Activated gamma-delta T cell treated with anti-CD3 and anti-CD28 coated beads, Interleukin-2, amount 50 U/mL, for 16 hours (primary cell): ENCODE measurements around the gene MAGEB3.

ENCODE experiments used
- DNase-seq: peaks from one replicate; pipeline ENCODE4 v3.0.0-alpha.2; 2020; ENCODE audit warnings: low read depth

Gene MAGEB3

DNA sequence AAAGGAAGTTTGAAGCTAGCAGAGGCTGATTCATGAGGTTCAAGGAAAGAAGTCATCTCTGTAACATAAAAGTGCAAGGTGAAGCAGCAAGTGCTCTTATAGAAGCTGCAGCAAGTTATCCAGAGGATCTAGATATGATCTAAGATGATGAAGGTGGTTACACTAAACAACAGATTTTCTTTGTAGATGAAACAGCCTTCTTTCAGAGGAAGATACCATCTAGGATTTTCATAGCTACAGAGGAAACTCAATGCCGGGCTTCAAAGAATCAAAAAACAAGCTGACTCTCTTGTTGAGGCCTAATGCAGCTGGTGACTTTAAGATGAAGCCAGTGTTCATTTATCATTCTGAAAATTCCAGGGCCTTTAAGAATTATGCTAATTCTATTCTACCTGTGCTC is 50.0 kb downstream of the MAGEB3 start:
- DNase-seq, result no peak

DNA sequence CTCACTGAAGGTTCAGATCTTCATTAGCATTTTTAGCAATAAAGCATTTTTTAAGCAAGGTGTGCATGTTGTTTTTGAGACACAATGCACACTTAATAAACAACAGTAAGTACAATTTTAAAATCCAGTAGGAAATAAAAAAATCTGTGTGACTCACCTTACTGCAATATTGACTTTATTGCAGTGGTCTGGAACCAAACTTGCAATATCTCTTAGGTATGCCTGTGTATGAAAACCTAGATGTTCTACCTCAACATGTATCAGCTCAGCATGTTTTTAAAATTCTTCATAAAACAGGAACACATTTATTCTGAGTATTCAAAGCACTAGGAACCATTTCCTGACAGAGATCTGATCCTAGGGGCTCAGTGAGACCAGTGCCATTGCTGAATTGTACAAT is 52.1 kb downstream of the MAGEB3 start:
- no peak for DNase-seq

DNA sequence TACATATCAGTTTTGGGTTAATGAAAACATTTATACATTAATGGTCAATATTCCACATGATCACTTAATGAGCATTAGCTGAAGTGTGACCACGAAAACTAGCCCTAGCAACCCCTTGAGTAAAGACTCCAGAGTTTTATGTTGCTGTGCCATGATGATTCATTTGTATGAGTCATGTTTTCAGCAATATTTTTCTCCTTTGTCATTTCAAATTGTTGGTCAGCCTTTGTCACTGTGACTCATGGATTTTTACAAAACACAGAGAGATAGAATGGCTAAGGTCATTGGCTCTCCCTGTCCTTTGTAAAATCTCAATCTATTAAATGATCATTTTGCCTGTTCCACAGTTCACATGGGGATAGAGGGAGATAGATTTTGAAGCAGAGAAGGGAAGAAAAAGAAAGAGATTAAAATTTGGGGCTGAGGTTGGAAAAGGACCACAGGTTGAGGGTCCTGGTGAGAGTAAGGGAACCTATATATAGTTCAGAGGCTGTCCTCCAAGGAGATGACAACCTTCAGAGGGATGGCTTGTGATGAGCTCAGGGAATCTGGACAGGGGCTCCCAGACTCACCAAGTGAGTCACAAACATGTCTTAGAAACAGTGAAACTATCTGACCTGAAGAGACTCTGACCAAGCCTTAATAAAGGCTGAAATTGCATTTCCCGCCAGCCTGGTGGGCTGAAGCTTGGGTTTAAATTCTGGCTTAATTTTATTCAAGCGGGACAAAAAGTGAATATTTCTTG is 53.2 kb downstream of the MAGEB3 start:
- DNase-seq, result no peak
